Kidney epithelial cell (primary cell): ENCODE data around the gene TLNRD1. TPM values are rescaled to one million over a fixed set of nuclear protein-coding genes. Genes with fewer than 3 reads are reported as not detected.

Source experiments
- DNase-seq: peaks from one replicate; pipeline ENCODE4 v3.0.0-alpha.2; 2010; ENCODE audit warnings: low read depth
- H3K27me3 ChIP-seq: 2 replicates; pipeline ENCODE4 v1.6.0; 2011; ENCODE audit warnings: low read length; ENCODE audit not compliant: control insufficient read depth, insufficient read depth
- H3K36me3 ChIP-seq: 2 replicates; pipeline ENCODE4 v1.5.1; 2011; ENCODE audit warnings: low read length; ENCODE audit not compliant: control insufficient read depth, insufficient read depth
- H3K4me3 ChIP-seq: 2 replicates; pipeline ENCODE4 v1.5.1; 2011; ENCODE audit warnings: low read depth, mild to moderate bottlenecking, control low read depth, low read length
- total RNA-seq: library from RNA; depleted of rRNA; stranded (reverse); fragments of >200 nt; gene quantifications from 2 replicates; pipeline ENCODE4 v1.2.3, GENCODE V29; 2015
- TF ChIP-seq, protein P1 (sequence below): IDR thresholded peaks from 2 replicates; pipeline ENCODE4 v1.5.1; 2011; ENCODE audit warnings: mild to moderate bottlenecking, moderate library complexity, low read length, control low read depth, inconsistent platforms; ENCODE audit not compliant: insufficient read depth, poor library complexity, severe bottlenecking

Gene TLNRD1
- total RNA-seq, 1 donor from 2014 or later: 34.2 TPM

DNA sequence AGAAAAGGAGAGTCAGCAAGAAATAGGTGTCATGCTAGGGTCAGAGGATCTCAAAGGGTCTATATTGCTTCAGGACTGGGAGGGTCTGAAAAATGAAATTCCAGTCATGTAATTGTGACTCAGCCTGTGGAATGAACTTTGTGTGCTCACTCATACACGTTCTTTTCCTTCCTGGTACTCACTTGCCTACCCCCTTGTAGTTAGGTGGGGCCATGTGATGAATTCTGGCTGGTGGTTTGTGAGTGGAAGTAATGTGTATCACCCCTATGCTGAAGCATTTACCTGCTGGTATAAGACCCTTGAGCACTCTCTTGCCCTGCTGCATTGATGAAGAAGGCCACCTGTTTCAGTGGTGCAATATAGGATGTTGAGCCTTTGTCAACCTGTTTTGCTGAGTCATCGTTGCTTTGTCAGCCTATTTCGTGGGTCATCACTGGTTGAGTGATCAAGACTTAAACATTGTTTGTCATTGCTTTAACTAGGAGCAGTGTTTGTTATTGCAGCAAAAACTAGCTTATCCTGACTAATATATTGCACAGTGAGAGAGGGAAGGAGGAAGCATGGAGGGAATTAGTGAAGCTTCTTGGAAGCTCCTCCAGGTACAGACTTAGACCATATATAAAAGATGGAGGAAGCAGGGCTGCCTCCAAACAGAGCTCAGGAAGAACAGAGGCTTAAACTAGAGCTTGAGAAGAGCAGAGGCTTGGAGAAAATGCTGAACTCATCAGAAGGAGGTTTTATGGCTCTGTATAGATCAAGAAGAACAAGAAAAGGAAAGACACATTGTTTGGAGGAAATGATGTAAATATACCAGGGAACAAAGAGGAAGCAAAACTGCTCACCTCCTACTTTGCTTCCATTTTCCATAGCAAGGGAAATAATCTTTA, 28.9 kb downstream of the TLNRD1 start:
- no peak for DNase-seq
- TF ChIP-seq, protein P1, sequence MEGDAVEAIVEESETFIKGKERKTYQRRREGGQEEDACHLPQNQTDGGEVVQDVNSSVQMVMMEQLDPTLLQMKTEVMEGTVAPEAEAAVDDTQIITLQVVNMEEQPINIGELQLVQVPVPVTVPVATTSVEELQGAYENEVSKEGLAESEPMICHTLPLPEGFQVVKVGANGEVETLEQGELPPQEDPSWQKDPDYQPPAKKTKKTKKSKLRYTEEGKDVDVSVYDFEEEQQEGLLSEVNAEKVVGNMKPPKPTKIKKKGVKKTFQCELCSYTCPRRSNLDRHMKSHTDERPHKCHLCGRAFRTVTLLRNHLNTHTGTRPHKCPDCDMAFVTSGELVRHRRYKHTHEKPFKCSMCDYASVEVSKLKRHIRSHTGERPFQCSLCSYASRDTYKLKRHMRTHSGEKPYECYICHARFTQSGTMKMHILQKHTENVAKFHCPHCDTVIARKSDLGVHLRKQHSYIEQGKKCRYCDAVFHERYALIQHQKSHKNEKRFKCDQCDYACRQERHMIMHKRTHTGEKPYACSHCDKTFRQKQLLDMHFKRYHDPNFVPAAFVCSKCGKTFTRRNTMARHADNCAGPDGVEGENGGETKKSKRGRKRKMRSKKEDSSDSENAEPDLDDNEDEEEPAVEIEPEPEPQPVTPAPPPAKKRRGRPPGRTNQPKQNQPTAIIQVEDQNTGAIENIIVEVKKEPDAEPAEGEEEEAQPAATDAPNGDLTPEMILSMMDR: no peak
- no peaks in the 10 kb centered on the region for H3K27me3 ChIP-seq
- H3K36me3 ChIP-seq: no peaks in the 10 kb centered on the region
- H3K4me3 ChIP-seq: no peak overlapping the region

DNA sequence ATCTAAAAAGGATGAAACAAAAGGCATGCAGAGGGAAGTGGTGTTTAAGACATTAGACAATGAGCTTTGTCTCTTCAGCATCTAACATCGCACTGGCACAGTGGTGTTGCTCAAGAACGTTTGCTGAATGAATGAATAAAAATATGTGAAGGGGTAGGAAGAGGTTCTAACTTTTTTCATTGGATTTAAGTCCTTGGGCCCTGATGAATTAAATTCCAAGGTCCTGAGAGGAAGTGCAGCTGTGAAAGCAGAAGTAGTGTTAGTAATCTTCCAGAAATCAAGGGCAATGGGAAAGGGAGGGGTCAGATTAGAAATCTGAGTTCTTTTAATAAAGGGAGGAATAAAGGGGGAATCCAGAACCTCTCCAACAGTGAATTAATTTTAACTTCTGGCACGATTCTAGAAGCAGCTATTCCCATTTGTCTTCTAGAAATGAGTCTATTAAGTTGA, 29.6 kb downstream of the TLNRD1 start:
- DNase-seq: no peak
- Histone ChIP-seq H3K4me3 (no peak overlapping the region), H3K36me3 (no peaks in the 10 kb centered on the region), H3K27me3 (no peaks in the 10 kb centered on the region)
- TF ChIP-seq, protein P1: no peak

DNA sequence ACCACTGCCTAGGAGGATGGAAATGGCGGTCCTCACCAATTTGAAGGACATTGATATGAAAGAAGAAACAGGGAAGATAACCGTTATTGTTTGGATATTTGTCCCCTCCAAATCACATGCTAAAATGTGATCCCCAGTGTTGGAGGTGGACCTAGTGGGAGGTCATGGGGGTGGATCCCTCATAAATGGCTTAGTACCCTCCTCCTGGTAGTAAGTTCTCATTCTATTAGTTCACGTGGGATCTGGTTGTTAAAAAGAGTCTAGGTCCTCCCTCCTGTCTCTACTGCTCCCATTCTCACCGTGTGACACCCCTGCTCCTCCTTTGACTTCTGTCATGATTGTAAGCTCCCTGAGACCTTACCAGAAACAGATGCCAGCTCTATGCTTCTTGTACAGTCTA, 30.5 kb downstream of the TLNRD1 start:
- DNase-seq: no peak
- Histone ChIP-seq H3K27me3 (no peaks in the 10 kb centered on the region), H3K4me3 (no peak overlapping the region), H3K36me3 (no peaks in the 10 kb centered on the region)
- TF ChIP-seq, protein P1: no peak

DNA sequence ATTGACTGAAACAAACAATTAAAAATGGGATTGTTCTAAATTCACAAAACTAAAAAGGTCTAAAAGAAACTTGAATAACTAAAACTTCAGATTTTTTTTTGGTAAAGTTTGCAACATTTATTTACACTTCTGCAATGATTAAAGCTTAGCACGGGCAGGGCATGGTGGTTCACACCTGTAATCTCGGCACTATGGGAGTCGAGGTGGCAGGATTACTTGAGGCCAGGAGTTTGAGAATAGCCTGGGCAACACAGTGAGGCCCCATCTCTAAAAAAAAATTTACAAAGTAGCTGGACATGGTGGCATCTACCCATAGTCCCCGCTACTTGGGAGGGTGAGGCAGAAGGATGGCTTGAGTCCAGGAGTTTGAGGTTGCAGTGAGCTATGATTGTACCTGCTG, 31.6 kb downstream of the TLNRD1 start:
- Histone ChIP-seq H3K4me3 (no peak overlapping the region), H3K36me3 (no peaks in the 10 kb centered on the region), H3K27me3 (no peaks in the 10 kb centered on the region)
- no peak for DNase-seq
- TF ChIP-seq, protein P1: no peak

DNA sequence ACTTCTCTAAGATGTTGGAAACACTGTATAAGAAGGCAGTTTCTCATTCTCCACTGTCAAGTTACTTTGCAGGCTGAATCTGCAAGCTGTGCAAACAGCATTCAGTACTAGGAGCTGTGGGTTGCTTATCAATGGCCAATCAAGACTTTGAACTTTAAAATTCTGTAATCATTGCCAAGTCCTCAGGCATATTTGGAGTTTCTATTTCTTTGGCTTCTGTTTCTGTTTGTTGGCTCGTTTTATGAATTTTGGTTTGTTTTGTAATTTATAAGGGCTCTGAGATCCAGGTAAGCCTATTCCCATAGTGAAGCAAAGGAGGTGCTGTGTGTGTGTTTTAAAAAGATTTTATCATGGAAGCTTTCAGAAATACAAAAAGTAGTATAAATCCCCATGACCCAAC, 32.1 kb downstream of the TLNRD1 start:
- TF ChIP-seq, protein P1: no peak
- no peak for DNase-seq
- Histone ChIP-seq H3K27me3 (no peaks in the 10 kb centered on the region), H3K4me3 (no peak overlapping the region), H3K36me3 (no peaks in the 10 kb centered on the region)
